Neural cell (in vitro differentiated cells): ENCODE results near the gene COL27A1. TPM values are rescaled to one million over a fixed set of nuclear protein-coding genes. Genes with fewer than 3 reads are reported as not detected.

Source experiments
- H2AFZ ChIP-seq: fragments of 200-600, 300-800 bp; sonication (generic), shearing (Covaris generic); 2 replicates; pipeline ENCODE4 v1.6.0; 2014; ENCODE audit warnings: low read depth, mild to moderate bottlenecking, antibody characterized with exemption, low read length, moderate library complexity
- H3F3A ChIP-seq: fragments of 200-600 bp; shearing (Covaris generic); 2 replicates; pipeline ENCODE4 v1.6.1; 2016; ENCODE audit warnings: mild to moderate bottlenecking, moderate library complexity, mixed read lengths, antibody characterized with exemption, low read length; ENCODE audit not compliant: insufficient read depth, poor library complexity, severe bottlenecking
- H3K27ac ChIP-seq: fragments of 200-600, 300-800 bp; sonication (generic), shearing (Covaris generic); 2 replicates; pipeline ENCODE4 v1.5.1; 2014; ENCODE audit warnings: mild to moderate bottlenecking, low read length, moderate library complexity
- H3K27me3 ChIP-seq: fragments of 300-800, 200-600 bp; sonication (generic), shearing (Covaris generic); 2 replicates; pipeline ENCODE4 v1.6.0; 2014; ENCODE audit warnings: mild to moderate bottlenecking, low read depth, low read length, moderate library complexity; ENCODE audit not compliant: insufficient read depth
- H3K36me3 ChIP-seq: fragments of 300-800, 200-600 bp; sonication (generic), shearing (Covaris generic); 2 replicates; pipeline ENCODE4 v1.5.1; 2014; ENCODE audit warnings: mild to moderate bottlenecking, antibody characterized with exemption, low read length, moderate library complexity; ENCODE audit not compliant: insufficient read depth
- H3K4me2 ChIP-seq: fragments of 300-800, 200-600 bp; sonication (generic), shearing (Covaris generic); 2 replicates; pipeline ENCODE4 v1.6.0; 2014; ENCODE audit warnings: mild to moderate bottlenecking, low read length
- H3K4me3 ChIP-seq: fragments of 300-800, 200-600 bp; sonication (generic), shearing (Covaris generic); 2 replicates; pipeline ENCODE4 v1.5.1; 2014; ENCODE audit warnings: mild to moderate bottlenecking, low read length, moderate library complexity
- H3K79me2 ChIP-seq: fragments of 200-600 bp; shearing (Covaris generic); replicated peaks from 2 replicates; pipeline ENCODE4 v1.6.0; 2014; ENCODE audit warnings: mild to moderate bottlenecking, low read length, moderate library complexity; ENCODE audit not compliant: insufficient read depth
- H3K9ac ChIP-seq: fragments of 300-800, 200-600 bp; sonication (generic), shearing (Covaris generic); 2 replicates; pipeline ENCODE4 v1.6.1; 2016; ENCODE audit warnings: mild to moderate bottlenecking, low read length, mixed read lengths
- H3K9me2 ChIP-seq: fragments of 200-600 bp; shearing (Covaris generic); 2 replicates; pipeline ENCODE4 v1.6.1; 2016; ENCODE audit warnings: mild to moderate bottlenecking, low read length, mixed read lengths; ENCODE audit not compliant: insufficient read depth
- H3K9me3 ChIP-seq: fragments of 200-600, 300-800 bp; sonication (generic), shearing (Covaris generic); 2 replicates; pipeline ENCODE4 v1.6.1; 2016; ENCODE audit warnings: mild to moderate bottlenecking, mixed run types, low read length, moderate library complexity, mixed read lengths
- H4K20me1 ChIP-seq: fragments of 200-600 bp; shearing (Covaris generic); 2 replicates; pipeline ENCODE4 v1.6.1; 2016; ENCODE audit warnings: mild to moderate bottlenecking, mixed run types; ENCODE audit not compliant: insufficient read depth
- EP300 ChIP-seq: fragments of 450-650 bp; conservative IDR thresholded peaks from 2 replicates; pipeline ENCODE4 v1.6.1; 2014; ENCODE audit warnings: antibody characterized with exemption, mild to moderate bottlenecking, moderate library complexity; ENCODE audit not compliant: poor library complexity, severe bottlenecking
- EZH2 ChIP-seq: fragments of 200-600, 300-800 bp; shearing (Covaris generic), sonication (generic); IDR thresholded peaks from 2 replicates; pipeline ENCODE4 v1.6.1; 2014; ENCODE audit warnings: antibody characterized with exemption, low read length, borderline replicate concordance, mild to moderate bottlenecking; ENCODE audit not compliant: insufficient read depth, poor library complexity, severe bottlenecking
- MXI1 ChIP-seq: fragments of 450-650 bp; conservative IDR thresholded peaks from 2 replicates; pipeline ENCODE4 v1.6.1; 2014; ENCODE audit warnings: antibody characterized with exemption, mild to moderate bottlenecking; ENCODE audit not compliant: poor library complexity, severe bottlenecking
- POLR2AphosphoS5 ChIP-seq: IDR thresholded peaks from 2 replicates; pipeline ENCODE4 v1.6.1; 2012
- RAD21 ChIP-seq: fragments of 450-650 bp; conservative IDR thresholded peaks from 2 replicates; pipeline ENCODE4 v1.6.1; 2014; ENCODE audit warnings: antibody characterized with exemption, mild to moderate bottlenecking, moderate library complexity
- SMC3 ChIP-seq: fragments of 450-650 bp; conservative IDR thresholded peaks from 2 replicates; pipeline ENCODE4 v1.6.1; 2014; ENCODE audit warnings: antibody characterized with exemption, mild to moderate bottlenecking, moderate library complexity; ENCODE audit not compliant: poor library complexity
- TAF1 ChIP-seq: IDR thresholded peaks from 2 replicates; pipeline ENCODE4 v1.6.1; 2012; ENCODE audit warnings: low read depth
- polyA plus RNA-seq: library from polyadenylated mRNA; depleted of rRNA; stranded (reverse); fragments of >200 nt; gene quantifications from 2 replicates; pipeline ENCODE4 v1.2.3, GENCODE V29; 2014
- TF ChIP-seq, protein P1 (sequence below): fragments of 450-650 bp; IDR thresholded peaks from 2 replicates; pipeline ENCODE4 v1.5.1; 2014; ENCODE audit warnings: antibody characterized with exemption, mild to moderate bottlenecking, moderate library complexity; ENCODE audit not compliant: poor library complexity, severe bottlenecking
- TF ChIP-seq, protein P2 (sequence below): IDR thresholded peaks from 2 replicates; pipeline ENCODE4 v1.6.1; 2012; ENCODE audit warnings: borderline replicate concordance

The COL27A1 gene
- polyA plus RNA-seq, 1 donor from 2014 or later = 0.25 TPM

DNA sequence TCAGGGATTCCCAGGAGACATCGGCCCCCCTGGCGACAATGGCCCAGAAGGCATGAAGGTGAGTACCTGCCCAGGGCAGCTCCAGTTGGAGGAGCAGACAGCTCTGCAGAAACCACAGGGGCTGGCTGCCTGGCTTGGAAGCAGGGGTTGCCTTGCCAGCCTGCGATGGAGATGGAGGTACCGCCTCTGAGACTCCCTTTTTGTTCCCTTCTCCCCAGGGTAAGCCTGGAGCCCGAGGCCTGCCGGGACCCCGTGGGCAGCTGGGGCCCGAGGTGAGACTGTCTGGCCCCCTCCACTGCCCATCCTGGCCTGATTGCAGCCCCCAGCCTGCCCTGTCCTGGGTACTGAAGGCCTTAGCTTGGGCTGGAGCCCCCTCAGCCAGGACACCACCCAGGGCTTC is 84.9 kb downstream of the COL27A1 start:
- Histone ChIP-seq H3K4me2 (no peak overlapping the region), H3K27ac (no peak overlapping the region), H4K20me1 (no peaks in the 10 kb centered on the region), H3K36me3 (no peaks in the 10 kb centered on the region), H3K9ac (no peak overlapping the region), H3K27me3 (no peaks in the 10 kb centered on the region), H3K79me2 (no peaks in the 10 kb centered on the region), H3K9me3 (no peaks in the 10 kb centered on the region), H2AFZ (no peak overlapping the region), H3K4me3 (no peak overlapping the region), H3K9me2 (no peaks in the 10 kb centered on the region), H3F3A (no peaks in the 10 kb centered on the region)
- TF ChIP-seq, protein P1, sequence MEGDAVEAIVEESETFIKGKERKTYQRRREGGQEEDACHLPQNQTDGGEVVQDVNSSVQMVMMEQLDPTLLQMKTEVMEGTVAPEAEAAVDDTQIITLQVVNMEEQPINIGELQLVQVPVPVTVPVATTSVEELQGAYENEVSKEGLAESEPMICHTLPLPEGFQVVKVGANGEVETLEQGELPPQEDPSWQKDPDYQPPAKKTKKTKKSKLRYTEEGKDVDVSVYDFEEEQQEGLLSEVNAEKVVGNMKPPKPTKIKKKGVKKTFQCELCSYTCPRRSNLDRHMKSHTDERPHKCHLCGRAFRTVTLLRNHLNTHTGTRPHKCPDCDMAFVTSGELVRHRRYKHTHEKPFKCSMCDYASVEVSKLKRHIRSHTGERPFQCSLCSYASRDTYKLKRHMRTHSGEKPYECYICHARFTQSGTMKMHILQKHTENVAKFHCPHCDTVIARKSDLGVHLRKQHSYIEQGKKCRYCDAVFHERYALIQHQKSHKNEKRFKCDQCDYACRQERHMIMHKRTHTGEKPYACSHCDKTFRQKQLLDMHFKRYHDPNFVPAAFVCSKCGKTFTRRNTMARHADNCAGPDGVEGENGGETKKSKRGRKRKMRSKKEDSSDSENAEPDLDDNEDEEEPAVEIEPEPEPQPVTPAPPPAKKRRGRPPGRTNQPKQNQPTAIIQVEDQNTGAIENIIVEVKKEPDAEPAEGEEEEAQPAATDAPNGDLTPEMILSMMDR = no peak
- TF ChIP-seq RAD21 (no peak), EP300 (no peak), TAF1 (no peak)

DNA sequence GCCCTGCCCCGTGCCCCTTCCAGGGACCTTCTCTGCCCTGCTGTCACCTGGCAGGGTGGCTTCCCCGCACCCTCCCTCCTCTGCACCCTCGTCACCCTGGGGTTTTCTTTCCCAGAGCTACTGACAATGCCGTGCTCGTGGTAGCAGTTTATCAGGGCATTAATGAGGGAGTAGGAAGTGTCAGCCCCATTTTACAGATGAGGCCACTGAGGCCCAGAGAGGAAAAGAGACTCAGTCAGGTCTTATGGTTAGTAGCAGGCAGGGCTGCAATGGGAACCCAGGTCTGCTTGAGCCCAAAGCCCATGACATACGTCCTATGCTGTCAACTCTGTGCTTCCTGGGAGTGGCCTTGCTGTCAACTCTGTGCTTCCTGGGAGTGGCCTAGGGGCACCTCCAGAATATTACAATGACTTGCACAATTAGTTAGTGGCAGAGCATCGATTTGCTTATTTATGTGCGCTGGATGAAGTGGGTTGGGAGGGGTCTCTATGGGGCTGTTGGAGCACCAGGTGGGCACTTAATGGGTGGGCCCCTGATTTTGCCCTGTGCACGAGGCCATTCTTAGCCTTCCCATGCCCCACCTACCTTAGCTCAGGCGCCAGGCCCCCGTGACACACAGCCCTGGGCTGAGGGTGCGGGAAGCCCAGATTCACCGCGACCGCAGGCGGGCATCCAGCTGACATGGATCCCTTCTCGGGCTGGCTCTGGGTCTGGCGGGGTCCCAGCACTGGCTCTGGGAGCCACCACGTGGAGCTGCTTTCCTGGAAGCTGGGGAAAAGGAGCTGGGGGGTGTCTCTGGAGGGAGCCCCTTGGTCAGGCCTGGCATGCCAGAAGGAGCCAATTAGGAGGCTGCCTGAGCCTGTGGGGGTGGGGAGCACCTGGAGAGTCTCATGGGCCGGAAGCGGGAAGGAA is 85.6 kb downstream of the COL27A1 start:
- H3K4me2 ChIP-seq = no peak overlapping the region
- no peaks in the 10 kb centered on the region for H3F3A ChIP-seq
- no peaks in the 10 kb centered on the region for H3K9me3 ChIP-seq
- H3K9me2 ChIP-seq = no peaks in the 10 kb centered on the region
- no peaks in the 10 kb centered on the region for H3K79me2 ChIP-seq
- H2AFZ ChIP-seq = no peak overlapping the region
- no peak overlapping the region for H3K9ac ChIP-seq
- no peak overlapping the region for H3K4me3 ChIP-seq
- H3K27ac ChIP-seq = no peak overlapping the region
- no peak for TF ChIP-seq EZH2
- TF ChIP-seq POLR2AphosphoS5 = no peak
- no peaks in the 10 kb centered on the region for H3K27me3 ChIP-seq
- H3K36me3 ChIP-seq = no peaks in the 10 kb centered on the region
- no peaks in the 10 kb centered on the region for H4K20me1 ChIP-seq

DNA sequence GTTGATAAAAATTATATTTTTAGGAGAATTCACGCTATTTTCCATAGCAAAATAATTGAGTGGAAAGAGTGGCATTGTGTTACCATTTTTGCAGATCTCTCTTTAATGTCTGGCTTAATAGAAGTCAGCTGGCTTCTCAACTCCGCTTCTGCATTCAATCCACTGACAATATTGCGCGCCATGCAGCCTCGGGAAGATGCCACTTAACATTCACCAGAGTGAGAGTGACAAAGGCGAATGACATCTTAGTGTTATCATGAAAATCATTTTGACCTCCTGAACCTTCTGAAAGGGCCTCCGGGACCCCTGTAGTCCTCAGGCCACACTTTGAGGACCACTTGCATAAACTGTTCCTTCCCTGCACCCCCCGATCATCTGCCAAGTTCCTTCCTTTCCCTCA is 87.5 kb downstream of the COL27A1 start:
- Histone ChIP-seq H4K20me1 (no peaks in the 10 kb centered on the region), H3K9me3 (no peaks in the 10 kb centered on the region), H3K79me2 (no peaks in the 10 kb centered on the region), H3F3A (no peaks in the 10 kb centered on the region), H3K9me2 (no peaks in the 10 kb centered on the region), H3K27me3 (no peaks in the 10 kb centered on the region), H3K4me2 (no peak overlapping the region), H3K4me3 (no peak overlapping the region), H3K36me3 (no peaks in the 10 kb centered on the region), H2AFZ (no peak overlapping the region), H3K27ac (peak overlapping the region; percentile 49), H3K9ac (no peak overlapping the region)
- no peak for TF ChIP-seq SMC3
- no peak for TF ChIP-seq MXI1
- TF ChIP-seq TAF1 = no peak
- peak; percentile 51 for TF ChIP-seq EP300
- no peak for TF ChIP-seq RAD21
- TF ChIP-seq, protein P2, sequence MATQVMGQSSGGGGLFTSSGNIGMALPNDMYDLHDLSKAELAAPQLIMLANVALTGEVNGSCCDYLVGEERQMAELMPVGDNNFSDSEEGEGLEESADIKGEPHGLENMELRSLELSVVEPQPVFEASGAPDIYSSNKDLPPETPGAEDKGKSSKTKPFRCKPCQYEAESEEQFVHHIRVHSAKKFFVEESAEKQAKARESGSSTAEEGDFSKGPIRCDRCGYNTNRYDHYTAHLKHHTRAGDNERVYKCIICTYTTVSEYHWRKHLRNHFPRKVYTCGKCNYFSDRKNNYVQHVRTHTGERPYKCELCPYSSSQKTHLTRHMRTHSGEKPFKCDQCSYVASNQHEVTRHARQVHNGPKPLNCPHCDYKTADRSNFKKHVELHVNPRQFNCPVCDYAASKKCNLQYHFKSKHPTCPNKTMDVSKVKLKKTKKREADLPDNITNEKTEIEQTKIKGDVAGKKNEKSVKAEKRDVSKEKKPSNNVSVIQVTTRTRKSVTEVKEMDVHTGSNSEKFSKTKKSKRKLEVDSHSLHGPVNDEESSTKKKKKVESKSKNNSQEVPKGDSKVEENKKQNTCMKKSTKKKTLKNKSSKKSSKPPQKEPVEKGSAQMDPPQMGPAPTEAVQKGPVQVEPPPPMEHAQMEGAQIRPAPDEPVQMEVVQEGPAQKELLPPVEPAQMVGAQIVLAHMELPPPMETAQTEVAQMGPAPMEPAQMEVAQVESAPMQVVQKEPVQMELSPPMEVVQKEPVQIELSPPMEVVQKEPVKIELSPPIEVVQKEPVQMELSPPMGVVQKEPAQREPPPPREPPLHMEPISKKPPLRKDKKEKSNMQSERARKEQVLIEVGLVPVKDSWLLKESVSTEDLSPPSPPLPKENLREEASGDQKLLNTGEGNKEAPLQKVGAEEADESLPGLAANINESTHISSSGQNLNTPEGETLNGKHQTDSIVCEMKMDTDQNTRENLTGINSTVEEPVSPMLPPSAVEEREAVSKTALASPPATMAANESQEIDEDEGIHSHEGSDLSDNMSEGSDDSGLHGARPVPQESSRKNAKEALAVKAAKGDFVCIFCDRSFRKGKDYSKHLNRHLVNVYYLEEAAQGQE = no peak
- TF ChIP-seq POLR2AphosphoS5 = peak; percentile 38
- TF ChIP-seq EZH2 = no peak
